Subcutaneous adipose tissue (tissue), 4 donors: Measurements from ENCODE around the gene ZXDC. TPM values are rescaled to one million over a fixed set of nuclear protein-coding genes. Genes with fewer than 3 reads are reported as not detected.

ENCODE experiments used
- CTCF ChIP-seq: fragments of 450-650 bp; IDR thresholded peaks from one replicate; pipeline ENCODE4 v1.5.1; 2016; ENCODE audit warnings: low read depth, mild to moderate bottlenecking, control low read depth, antibody characterized with exemption, moderate library complexity
- total RNA-seq, 4 donors: library from RNA; depleted of rRNA; stranded (reverse); fragments of >200 nt; gene quantifications; one replicate each; pipeline ENCODE4 v1.1.0, GENCODE V29; 2016

The ZXDC gene
- total RNA-seq, 4 donors from 2014 or later, result 24.0 to 44.8 (median 26.3) TPM

- TF ChIP-seq CTCF, result no peak
Measured at GRCh38 chr3:126519506-126520455, 44.1 kb upstream of the ZXDC start.

GRCh38 chr3:126518779-126519177 lies 43.1 kb upstream of the ZXDC start:
- TF ChIP-seq CTCF, result no peak

GRCh38 chr3:126517986-126518778 lies 42.5 kb upstream of the ZXDC start:
- TF ChIP-seq CTCF, result no peak

- TF ChIP-seq CTCF, result no peak
Measured at GRCh38 chr3:126517291-126517951, 41.7 kb upstream of the ZXDC start, which contains the start of gene UROC1. UROC1 (minus strand) TSS chr3:126517773; CDS start chr3:126517719, 54 bp downstream.

GRCh38 chr3:126516936-126517290 lies 41.2 kb upstream of the ZXDC start:
- no peak for TF ChIP-seq CTCF

GRCh38 chr3:126516152-126516935 lies 40.7 kb upstream of the ZXDC start:
- no peak for TF ChIP-seq CTCF
